Measurements from ENCODE around the gene HUNK.
"Not testable (repeated sequence)": the region's sequence is repeated elsewhere in the genome, so short reads cannot be mapped to it uniquely, and the experiment has no call there.

The HUNK gene

DNA sequence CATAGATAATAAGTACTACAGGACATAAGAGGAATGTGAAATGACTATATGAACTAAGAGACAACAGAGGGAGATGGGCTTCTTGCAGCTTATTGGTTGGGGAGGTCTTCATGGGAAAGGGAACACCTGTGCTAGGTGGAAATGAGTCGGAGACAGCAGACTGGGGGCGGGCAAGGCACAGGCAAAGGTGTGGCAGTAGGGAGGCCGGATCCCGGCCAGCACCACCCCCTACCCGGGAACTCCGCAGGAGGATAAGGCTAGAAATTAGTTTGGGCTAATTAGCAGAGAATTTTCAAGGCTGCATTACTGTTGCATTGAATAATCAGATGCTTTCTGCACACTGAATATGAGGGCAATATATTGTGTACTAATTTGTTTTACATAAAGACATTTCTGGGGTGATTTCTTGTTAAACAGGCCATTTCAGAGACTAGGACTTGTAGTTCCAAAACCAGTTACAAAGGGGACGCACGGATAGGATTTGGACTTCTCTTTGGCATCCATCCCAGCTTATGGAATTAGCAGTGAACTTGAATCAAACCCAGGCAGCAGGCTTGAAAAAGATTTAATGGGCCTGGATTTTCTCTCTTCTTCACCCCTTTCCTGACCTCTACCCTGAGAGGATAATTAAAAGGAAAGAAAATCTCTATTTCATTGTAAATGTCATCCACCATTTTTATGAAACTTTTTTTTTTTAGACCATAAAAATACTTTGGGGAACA lies 2.2 kb upstream of the HUNK start:
- FAIRE-seq: peak; percentile 72

DNA sequence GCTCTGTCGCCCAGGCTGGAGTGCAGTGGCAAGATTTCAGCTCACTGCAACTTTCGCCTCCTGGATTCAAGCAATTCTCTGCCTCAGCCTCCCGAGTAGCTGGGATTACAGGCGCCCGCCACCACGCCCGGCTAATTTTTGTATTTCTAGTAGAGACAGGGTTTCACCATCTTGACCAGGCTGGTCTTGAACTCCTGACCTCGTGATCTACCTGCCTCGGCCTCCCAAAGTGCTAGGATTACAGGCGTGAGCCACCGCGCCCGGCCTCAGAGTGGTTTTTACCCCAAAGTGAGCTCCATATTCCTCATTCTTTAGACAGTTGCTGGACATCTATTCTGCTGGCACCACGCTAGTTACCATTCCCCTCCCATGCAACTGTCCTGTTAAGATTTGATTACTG lies 1.4 kb upstream of the HUNK start:
- not testable (repeated sequence) for FAIRE-seq

DNA sequence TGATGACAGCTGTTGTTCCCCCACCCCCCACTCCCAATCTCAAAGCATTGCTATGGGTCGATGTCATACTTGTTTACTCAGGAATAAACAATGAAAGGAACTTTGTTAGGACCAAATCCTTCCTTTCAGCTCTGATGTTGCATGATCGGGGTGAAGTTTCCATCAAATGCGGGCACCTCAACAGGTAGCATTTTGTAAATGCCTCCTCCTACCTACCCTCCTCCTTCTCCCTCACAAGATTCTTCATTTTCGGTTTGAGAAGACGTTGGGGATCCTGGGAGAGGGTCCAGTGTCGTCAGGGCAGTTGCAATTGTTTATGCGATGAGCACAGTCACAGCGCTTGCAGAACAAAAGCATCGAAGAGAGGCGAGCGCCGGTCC lies 758 bp upstream of the HUNK start:
- FAIRE-seq: no peak

DNA sequence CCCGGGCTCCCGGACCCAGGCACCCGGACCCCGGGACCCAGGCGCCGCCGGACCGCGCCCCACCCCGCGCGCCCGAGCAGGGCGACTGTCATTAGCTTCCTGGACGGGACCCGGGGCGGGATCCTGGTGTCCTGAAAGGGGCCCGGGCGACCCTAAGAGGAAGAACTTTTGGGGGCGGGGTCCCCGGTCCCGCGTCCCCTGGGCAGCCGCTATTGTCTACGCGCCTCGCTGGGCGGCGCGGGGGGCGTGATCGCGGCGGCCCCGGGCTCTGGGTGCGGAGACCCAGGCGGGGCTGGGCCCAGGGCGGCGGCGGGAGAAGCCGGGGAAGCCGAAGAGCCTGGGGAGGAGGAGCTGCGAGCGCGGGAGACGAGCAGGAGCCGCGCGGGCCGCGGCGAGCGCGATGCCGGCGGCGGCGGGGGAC lies 465 bp downstream of the HUNK start:
- no peak for FAIRE-seq

DNA sequence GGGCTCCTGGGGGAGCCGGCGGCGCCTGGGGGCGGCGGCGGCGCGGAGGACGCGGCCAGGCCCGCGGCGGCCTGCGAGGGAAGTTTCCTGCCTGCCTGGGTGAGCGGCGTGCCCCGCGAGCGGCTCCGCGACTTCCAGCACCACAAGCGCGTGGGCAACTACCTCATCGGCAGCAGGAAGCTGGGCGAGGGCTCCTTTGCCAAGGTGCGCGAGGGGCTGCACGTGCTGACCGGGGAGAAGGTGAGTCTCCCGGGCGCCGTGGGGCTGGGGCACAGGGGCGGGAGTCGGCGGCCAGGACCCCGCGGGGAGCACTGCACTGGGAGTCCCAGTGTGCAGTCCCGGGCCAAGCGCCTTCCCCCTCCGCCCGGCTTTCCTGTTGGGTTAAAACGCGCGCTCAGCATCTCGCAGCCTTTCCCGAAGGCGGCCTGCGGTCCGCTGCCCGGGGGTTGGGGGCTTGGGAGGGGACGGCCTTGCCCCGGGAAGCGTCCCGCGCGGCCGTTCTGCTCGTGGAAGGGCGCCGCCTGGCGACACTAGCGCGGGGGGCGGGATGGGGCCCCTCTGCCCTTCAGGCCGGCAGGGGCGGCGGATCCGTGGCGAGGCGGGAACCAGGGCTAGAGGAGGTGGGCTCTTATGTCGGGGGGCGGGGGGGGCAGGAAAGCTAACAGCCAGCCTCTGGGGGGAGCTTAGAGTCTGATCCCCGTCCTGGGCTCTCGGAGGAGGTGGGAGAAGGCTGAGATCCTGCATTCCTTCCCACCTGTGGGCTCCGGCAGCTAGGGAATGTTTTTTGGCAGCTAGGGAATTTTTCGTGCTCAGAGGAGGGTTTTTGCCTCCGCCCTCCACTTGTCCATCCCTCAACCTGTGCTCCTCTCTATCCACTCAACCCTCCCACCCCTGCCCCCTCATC lies 1.1 kb downstream of the HUNK start:
- FAIRE-seq: no peak

DNA sequence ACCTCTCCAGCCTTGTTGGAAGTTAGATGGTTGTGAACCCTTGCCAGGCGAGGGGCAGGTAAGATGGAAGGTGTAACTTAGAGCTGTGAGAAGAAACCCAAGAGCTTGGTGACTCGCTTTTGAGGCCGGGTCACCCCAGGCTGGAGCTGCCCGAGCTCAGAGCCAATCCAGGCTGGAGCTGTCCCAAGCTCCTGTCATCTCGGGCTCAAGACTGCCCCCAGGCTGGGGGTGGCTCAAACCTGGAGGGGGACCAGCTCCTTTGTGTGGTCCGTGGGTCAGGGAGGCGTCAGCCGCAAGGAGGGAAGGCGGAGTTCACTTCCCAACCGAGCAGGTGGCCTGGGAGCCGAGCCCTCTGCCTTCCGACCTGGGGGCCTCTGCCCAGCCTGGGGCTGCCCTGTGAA lies 2.0 kb downstream of the HUNK start:
- FAIRE-seq: no peak

DNA sequence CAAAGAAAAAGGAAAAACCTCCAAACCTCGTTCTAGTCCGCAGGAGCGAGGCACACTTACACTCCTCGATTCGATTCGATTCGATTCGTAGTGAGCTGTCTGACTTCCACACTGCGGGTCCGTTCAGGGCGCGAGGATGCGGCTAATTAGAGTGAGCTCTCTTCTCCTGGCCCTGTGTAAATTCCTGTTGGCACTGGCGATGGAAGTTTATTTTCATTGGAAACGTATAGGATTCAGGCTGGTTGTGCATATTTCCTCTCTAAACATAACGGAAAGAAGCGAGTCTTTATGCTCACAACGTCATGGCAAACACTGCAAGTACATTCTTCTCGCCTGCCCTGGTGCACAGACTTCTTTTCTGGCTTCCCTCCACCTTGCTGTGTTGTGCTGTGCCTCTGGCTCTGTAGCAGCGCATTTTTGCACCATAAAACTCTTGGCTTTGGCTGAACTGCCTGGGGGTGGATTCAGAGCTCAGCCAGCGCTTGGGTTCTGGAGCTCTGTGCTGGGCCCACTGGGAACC lies 2.7 kb downstream of the HUNK start:
- FAIRE-seq: no peak

DNA sequence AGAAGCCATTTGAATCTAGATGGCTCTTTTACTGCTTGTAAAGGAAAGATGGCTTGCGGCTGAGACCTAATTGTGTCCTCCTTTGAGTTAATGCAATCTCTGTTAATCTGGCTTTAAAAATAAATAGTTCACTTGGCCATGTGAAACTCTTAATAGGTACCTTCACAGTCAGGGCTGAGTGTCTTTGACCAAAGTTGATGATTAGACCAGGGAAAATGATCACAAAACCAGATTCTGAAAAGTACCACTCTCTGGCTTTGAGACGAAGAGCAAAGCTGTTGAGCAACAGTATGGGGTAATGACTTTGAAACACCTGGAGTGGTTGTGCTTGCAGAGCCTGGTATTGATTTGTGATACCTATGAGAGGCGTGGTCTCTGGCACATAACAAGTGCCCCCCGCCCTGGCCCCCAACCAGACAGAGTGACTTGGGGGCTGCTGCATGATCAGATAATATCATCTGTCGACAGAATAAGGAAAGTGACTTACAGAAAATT lies 4.7 kb downstream of the HUNK start:
- no peak for FAIRE-seq

DNA sequence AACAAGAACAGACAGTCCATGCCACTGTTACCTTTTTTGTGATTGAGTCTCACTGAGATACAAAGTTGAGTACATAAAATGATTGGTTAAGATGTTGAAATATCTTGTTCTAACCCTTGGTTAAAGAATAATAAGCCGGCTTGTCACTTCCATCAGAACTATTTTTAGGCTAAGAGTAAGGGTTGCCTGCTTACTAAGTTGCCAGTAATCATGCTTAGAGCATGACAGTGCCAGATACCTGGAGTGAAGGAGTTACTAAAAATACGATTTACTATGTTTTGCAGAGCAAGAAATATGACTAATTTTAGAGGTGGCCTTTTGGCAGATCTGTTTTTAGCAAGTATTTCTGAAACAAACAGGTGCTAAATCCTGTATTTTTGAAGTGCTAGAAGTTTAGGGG lies 6.0 kb downstream of the HUNK start:
- FAIRE-seq: no peak

DNA sequence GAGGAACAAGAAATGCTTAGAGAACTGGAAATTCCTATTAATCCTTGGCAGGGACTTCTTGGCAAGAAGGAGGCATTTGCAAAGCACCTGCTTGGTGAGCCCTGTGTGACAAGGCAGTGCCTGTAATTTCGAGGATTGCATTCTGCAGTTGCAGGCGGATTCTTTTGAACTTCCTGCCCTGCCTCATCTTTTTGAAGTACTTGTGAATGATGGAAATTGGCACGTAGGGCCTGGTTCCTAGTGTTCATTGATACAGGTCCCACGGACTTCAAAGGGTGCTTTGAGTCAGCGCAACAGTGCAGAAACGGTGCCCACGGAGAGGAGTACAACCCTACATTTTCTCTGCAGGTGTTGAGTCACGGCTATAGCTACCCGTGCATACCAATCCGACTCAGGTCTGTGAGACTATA lies 6.4 kb downstream of the HUNK start:
- no peak for FAIRE-seq

DNA sequence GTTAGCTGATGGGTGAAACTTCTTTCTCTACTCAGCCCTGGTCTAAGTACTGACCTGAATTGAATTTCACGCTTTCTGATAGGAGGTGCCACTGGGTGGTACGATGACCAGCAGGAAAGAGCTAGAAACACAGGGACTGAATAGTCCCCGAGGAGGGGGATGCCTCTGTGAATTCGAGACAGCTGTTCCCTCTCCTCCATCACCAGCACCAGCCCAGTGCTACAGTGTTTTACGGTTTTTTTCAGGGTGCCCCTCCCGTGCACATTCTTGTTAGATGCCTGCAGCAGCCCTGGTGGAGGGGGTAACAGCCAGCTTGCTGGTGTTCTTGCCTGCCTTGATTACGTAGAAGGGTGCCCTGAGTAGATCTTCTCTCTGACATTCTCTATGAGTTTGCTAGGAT lies 7.1 kb downstream of the HUNK start:
- no peak for FAIRE-seq

DNA sequence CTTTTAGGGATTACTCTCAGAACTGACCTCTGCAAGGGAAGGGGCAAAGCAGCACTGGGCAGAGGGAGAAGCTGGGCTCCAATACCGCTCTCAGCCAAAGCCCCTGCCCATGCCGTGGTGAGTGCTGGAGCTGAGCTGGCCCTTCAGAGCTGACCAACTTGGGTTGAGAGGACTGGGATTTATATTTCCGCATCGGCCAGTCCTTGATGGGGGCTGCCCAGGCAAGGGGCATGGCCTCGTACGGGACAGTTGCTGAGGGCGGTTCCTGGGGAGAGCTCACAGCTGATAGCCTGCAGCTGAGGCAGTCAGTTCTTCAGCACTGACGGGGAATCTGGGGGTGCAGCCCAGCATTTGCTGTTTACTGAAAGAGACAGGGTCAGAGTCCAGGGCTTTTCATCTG lies 8.0 kb downstream of the HUNK start:
- FAIRE-seq: no peak

DNA sequence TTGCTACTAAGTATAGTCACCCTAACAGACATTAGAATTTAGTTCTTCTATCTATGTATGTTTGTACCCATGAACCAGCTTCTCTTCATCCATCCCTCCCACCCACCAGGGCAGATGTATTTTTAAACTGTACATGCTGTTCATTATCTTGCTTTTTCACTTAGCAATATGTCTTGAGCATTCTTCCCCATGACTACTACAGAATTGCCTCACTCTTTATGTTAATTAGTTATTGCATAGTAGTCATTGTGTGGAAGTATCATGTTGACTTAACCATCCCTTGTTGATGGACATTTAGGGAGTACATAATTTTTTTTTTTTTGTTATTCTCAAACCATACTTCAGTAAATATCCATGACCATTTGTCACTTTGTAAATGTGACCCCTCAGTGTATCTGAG lies 9.9 kb downstream of the HUNK start:
- no peak for FAIRE-seq

DNA sequence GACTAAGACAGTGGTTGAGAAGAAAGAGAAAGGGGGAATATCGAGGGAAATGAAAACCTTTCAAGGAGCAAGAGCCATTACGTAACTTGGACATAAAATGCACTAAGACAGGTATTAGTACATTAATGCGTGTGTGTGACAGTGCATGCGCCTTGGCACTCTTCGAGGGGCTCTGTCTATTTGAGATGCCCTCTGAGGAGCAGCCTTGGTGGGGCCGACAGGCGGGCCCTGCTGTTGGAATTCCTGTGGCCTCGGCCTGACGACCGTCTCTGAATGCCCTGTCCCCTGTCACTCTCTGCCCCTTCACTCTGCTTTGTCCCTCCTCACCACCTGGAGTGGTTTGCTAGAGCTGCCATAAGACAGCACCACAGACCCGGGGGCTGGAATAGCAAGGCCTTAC lies 12.3 kb downstream of the HUNK start:
- no peak for FAIRE-seq

DNA sequence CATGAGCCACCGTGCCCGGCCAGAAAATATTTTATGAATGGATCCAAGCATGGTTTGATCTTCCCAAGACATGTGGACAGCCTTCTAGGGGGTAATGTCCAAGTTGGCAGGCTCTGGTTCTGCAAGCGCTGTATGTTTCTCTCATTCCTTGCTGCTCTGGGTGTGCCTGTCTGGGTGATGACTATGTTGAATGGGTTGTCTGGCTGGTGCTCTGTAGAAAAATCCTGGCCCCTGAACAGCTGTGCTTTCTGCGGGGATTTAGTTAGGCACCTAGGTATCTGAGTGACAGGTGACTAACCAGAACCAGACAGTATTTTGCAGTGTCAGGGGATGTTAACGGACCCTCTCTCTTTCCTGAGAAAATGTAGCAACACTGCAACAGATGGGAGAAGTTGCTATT lies 14.1 kb downstream of the HUNK start:
- no peak for FAIRE-seq

DNA sequence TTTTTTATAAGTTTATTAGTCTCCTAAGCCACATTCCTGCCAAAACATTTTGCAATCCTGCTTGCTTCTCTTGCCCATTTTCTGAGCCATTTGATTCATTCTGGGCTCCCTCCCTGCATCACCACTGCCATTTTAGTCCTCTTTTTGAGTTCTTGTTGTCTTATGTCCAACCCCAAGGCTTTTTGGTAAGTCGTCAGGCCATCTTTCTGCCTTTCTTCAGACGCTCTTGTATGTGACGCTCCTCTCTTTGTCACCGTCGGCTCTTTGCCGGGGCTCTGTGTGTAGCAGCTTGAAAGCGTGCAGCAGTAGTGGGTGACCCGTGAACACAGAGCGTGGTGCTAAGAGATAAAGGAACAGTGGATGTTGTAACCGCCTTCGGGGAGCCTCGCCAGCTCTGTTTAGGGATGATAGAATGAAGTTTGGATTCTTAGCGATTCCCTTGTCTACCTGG lies 14.6 kb downstream of the HUNK start:
- no peak for FAIRE-seq

DNA sequence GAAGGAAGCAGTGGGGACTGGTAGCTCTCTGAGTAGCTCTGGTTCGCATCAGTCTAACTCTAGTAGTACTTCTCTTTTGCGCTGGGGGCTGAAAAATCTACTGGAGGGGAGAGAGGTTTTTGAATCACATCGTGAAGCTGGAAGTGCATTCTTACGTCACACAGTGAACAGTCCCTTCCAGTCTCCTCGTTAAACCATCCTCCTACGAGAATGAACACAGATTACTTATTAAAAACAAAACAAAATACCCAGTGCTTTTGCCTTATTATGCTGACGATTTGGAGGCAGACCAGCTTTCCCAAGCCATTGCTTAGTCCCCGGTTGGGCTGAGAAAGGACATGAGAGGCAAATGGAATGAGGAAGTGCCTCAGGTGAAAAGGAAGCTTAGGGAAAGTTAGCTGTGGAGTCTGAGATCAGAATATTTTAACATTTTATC lies 16.1 kb downstream of the HUNK start:
- FAIRE-seq: no peak

DNA sequence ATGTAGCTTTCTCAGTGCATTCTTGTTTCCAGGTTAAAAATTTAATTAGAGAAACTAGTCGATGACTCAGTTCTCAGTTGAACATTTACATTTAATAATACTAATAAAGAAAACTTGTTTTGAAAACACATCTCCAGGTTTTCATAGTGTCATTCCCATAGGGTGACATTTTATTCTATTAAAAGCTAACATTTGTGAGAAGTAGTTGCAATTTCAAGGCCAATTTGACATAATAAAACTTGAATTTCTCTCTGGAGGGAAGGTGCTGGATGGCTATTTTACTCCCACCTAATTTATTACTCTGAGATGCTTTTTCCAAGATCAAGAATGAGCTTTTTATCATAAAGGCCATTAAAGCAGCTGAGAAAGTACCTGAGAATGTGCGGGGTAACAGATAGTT lies 16.6 kb downstream of the HUNK start:
- no peak for FAIRE-seq

DNA sequence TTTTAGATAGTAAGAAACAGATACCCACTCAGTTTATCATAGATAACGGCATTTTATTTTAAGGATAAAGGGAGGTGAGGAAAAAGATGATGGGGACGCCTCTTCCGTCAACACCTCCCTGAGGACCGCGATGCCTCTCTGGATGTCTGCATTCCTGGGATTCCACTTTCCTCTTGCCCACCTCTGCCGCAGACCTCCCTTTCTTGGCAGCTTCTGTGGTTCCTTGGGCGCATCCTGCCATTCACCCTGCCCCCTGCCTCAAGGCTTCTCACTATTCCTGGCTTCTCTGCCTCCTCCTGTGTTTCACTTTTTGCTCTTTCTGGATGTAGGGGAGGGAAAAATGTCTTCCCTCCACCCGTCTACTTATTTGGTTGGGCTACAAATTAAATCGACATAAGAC lies 19.9 kb downstream of the HUNK start:
- no peak for FAIRE-seq

DNA sequence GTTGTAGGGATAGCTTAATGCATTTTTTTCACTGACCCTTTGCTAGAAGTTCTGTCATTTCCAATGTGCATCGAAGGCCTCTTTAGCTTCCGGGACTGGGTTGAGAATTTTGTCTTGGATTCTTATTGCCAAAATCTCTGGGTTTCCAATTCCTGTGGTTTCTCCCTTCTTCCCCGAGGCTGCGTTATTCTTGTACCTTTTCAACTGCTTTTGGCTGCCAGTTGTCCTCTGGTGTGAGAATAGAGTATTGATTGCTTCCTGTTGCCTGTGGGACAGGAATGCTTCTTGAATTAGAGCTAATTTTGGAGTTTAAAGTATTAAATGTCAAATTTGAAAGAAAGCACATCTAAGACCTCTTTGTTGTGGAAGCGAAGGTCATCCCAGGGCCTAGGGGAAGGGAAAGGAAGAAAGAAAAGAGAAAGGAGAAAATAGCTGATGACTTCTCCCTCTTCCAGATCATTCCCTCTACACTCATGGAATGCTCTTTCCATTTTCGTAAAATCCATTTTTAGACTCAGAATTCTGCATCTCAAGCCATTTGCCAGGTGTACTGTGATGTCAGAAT lies 21.1 kb downstream of the HUNK start:
- FAIRE-seq: no peak

DNA sequence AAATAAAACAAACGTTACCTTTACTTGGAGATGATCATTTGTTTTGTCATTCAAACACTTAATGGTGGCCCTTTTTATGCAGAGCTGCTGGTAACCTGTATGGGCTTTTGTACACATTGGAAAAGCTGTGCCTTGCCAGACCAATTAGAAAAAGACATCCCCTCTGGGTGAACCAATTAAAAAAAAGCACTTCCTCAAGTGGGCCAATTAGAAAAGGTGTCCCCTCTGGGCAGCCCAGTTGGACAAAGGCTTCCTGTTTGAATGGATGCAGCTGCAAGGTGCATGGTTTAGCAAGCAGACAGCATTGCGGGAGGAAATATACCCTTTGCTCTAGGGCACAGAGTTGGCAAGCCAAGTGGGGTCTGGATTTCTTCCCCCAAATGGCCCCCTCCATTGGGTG lies 21.6 kb downstream of the HUNK start:
- no peak for FAIRE-seq

DNA sequence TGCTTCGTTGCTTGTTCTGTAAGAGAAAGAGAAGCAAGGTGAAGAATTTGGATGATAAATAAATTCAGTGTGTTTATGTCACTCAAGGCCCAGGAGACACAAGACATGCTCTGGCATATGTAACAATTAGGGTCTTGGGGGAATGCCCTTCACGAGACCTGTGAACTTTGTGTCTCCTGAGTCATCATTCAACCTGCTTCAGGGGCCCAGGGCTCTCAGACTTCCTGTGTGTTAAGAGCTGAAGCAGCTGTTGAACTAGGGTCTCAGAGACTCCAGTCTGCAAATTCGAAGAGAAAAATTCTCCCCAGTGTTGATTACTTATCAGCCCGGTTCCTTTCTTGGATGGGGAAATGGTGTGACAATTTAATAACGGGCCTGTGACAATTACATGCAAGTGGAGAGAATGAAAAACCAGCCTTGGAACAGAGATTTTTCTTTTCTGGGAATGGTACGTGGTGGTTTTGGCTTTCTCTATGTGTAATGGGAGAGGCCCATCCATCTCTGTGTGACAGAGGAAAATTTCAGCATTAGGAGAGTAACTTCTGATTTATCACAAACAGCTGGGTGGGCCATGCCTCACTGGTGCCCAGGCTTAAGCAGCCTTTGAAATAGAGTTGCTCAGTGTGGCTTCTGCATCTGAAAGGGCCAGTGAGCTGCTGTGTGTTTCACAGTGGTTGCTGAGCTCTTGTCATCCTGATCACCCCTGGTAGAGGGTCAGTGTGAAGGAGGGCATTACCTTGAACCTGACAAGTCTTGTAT lies 22.4 kb downstream of the HUNK start:
- FAIRE-seq: no peak

DNA sequence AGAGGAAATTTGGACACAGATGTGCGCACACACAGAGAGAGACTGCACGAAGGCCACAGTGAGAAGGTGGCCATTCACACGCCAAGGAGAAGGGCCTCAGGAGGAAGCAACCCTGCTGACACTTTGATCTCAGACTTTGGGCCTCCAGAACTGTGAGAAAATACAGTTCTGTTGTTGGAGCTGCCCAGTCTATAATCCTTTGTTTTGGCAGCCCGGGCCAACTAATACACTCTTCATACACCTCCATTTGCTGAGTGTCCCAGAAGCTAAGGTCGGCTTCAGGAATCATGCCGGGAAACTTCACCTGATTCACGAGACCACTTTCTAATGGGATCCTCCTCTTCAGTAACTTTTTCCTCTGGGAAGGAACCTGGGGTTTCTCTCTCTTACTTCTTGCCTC lies 23.2 kb downstream of the HUNK start:
- FAIRE-seq: no peak

Data from endometrium (tissue), 2 donors.